Body of pancreas (tissue), 4 donors: ENCODE data around the gene ANO2. TPM values are rescaled to one million over a fixed set of nuclear protein-coding genes. Genes with fewer than 3 reads are reported as not detected.

Experiments
- ATAC-seq: fragments of 150-250 bp; one replicate; pipeline ENCODE4 v1.9.1; 2016
- DNase-seq, 4 donors: peaks; one replicate each; pipeline ENCODE4 v3.0.0-alpha.2; 2019
- H3K27ac ChIP-seq, 4 donors: fragments of 200-600 bp; sonication (generic); 1 replicate in 3 of 4; 2 replicates in 1 of 4; pipeline versions ENCODE4 v1.5.1 to v1.6.1; 2016 to 2019; ENCODE audit warnings: mild to moderate bottlenecking in 1 of 4, mixed read lengths in 1 of 4, moderate library complexity in 1 of 4
- H3K27me3 ChIP-seq, 2 donors: fragments of 200-600 bp; sonication (generic); one replicate each; pipeline ENCODE4 v1.6.0; 2016; ENCODE audit warnings: mild to moderate bottlenecking in 1 of 2
- H3K36me3 ChIP-seq, 2 donors: fragments of 200-600 bp; sonication (generic); replicated peaks in 1 of 2; 2 replicates each; pipeline ENCODE4 v1.5.1; 2016; ENCODE audit warnings: low read depth in 2 of 2; ENCODE audit not compliant: insufficient read depth in 1 of 2
- H3K4me1 ChIP-seq: fragments of 200-600 bp; sonication (generic); one replicate; pipeline ENCODE4 v1.6.0; 2016
- H3K4me3 ChIP-seq, 2 donors: fragments of 200-600 bp; sonication (generic); 1 replicate in 1 of 2; 2 replicates in 1 of 2; pipeline ENCODE4 v1.5.1; 2016 to 2019
- H3K9me3 ChIP-seq, 3 donors: fragments of 200-600 bp; sonication (generic); 1 replicate in 2 of 3; 2 replicates in 1 of 3; pipeline ENCODE4 v1.5.1; 2016
- POLR2A ChIP-seq, 3 donors: fragments of 450-650 bp; IDR thresholded peaks; one replicate each; pipeline ENCODE4 v1.6.1; 2016; ENCODE audit warnings: antibody characterized with exemption in 3 of 3, mild to moderate bottlenecking in 2 of 3
- WGBS, 2 donors: methylation state at CpG; one replicate each; pipeline ENCODE4 v1.1.5; 2017; 5-methylcytosine and 5-hydroxymethylcytosine counted together
- intact Hi-C: fragments of 100-400 bp; cut with DNase I; formaldehyde crosslinking; loops from one replicate; pipeline ENCODE4 v1.15.1; 2023
- total RNA-seq, 2 donors: library from RNA; depleted of rRNA; stranded (reverse); fragments of >200 nt; gene quantifications; one replicate each; pipeline ENCODE4 v1.1.0, GENCODE V29; 2016
- TF ChIP-seq, protein P1 (sequence below), 7 experiments: fragments of 450-650 bp in 4 of 7; fragments of 200-600 bp in 3 of 7; sonication (generic) in 3 of 7; IDR thresholded peaks; one replicate each; pipeline ENCODE4 v1.5.1; 2016 to 2019; ENCODE audit warnings: antibody characterized with exemption in 7 of 7

The ANO2 gene
- total RNA-seq, 2 donors from 2014 or later: 2.1 to 4.3 TPM

DNA sequence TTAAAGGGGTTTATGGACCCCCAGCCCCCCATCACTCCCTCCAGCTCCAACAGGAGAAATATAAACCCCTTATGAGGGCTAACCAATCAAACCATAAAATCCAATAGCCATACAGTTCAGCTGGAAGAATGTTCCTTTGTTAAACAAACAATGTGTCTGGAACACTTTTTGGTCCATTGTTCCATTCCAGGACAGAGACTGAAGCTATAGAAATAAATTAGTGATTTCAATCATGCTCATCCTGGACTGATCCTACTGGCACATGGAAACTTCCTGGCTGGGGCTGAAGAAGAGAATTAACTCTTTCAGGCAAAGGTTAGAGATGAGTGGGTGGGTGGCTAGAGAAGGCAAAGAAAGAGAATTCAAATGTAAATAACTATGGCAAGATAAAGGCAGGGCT lies 63.4 kb downstream of the ANO2 start:
- Histone ChIP-seq H3K4me3 (no peak overlapping the region), H3K9me3 (no peaks in the 10 kb centered on the region), H3K27ac (no peak overlapping the region), H3K4me1 (no peaks in the 10 kb centered on the region), H3K27me3 (no peaks in the 10 kb centered on the region), H3K36me3 (no peaks in the 10 kb centered on the region)
- DNase-seq: no peak
- TF ChIP-seq POLR2A (IDR thresholded peaks at IDR 0.05): no peak
- TF ChIP-seq, protein P1, sequence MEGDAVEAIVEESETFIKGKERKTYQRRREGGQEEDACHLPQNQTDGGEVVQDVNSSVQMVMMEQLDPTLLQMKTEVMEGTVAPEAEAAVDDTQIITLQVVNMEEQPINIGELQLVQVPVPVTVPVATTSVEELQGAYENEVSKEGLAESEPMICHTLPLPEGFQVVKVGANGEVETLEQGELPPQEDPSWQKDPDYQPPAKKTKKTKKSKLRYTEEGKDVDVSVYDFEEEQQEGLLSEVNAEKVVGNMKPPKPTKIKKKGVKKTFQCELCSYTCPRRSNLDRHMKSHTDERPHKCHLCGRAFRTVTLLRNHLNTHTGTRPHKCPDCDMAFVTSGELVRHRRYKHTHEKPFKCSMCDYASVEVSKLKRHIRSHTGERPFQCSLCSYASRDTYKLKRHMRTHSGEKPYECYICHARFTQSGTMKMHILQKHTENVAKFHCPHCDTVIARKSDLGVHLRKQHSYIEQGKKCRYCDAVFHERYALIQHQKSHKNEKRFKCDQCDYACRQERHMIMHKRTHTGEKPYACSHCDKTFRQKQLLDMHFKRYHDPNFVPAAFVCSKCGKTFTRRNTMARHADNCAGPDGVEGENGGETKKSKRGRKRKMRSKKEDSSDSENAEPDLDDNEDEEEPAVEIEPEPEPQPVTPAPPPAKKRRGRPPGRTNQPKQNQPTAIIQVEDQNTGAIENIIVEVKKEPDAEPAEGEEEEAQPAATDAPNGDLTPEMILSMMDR (IDR thresholded peaks at IDR 0.05): no peak
- intact Hi-C loops: no loop called here
- ATAC-seq: no peak

DNA sequence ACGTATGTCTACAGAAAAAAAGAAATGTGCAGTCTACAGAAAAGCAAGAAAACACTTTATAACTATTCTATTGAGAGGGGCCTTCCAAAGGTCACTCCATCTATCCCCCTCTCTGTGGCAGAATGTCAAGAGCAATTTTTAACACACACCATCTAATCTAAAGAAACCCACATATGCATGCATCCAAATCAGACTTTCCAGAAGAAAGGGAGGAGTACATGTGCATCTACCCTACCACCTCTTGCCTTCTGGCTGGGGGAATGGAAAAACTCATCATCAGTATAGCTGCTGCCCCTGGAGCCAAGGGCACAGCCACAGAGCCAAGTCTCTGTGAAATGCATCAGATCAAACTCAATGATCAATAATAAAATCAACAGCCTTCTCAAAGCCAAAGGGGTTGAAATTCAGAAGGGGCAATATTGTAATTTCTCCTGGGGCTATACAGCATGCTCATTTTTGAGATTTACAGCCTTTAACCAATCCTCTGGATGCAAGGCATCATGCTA lies 63.9 kb downstream of the ANO2 start:
- no peak for TF ChIP-seq POLR2A (IDR thresholded peaks at IDR 0.05)
- TF ChIP-seq, protein P1 (IDR thresholded peaks at IDR 0.05): no peak
- WGBS, 2 donors: 31 to 35% methylated on average over 1 of the region's 1 CpG
- ATAC-seq: no peak
- H3K9me3 ChIP-seq: no peaks in the 10 kb centered on the region
- H3K4me3 ChIP-seq: no peak overlapping the region
- no peaks in the 10 kb centered on the region for H3K27me3 ChIP-seq
- DNase-seq: no peak
- no peak overlapping the region for H3K27ac ChIP-seq
- H3K36me3 ChIP-seq: no peaks in the 10 kb centered on the region
- H3K4me1 ChIP-seq: no peaks in the 10 kb centered on the region
- intact Hi-C loops: no loop called here

DNA sequence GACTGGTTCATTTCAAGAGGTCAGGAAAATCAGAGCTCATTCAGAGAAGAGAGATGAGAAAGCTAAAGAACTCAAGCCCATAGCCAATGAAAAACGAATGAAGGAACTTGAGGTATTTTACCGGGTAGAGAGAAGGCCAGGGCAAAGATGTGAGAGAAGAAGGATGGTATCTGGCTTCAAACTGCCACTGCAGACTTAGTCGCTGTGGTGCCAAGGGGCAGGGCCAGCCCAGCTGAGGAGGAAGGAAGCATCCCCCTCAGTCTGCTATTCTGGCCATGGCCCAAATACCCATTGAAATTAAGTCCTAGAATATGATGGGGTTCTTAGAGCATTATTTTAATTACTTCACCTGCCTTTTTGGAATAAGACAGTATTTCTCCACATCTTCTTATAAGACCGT lies 69.2 kb downstream of the ANO2 start:
- WGBS, 2 donors: 51 to 64% methylated on average over 4 of the region's 4 CpGs
- H3K4me1 ChIP-seq: no peaks in the 10 kb centered on the region
- H3K9me3 ChIP-seq: no peaks in the 10 kb centered on the region
- intact Hi-C loops: no loop called here
- no peaks in the 10 kb centered on the region for H3K36me3 ChIP-seq
- no peak for ATAC-seq
- TF ChIP-seq, protein P1 (IDR thresholded peaks at IDR 0.05): no peak
- TF ChIP-seq POLR2A (IDR thresholded peaks at IDR 0.05): no peak
- no peak for DNase-seq
- no peaks in the 10 kb centered on the region for H3K27me3 ChIP-seq
- H3K27ac ChIP-seq: no peak overlapping the region
- no peak overlapping the region for H3K4me3 ChIP-seq

DNA sequence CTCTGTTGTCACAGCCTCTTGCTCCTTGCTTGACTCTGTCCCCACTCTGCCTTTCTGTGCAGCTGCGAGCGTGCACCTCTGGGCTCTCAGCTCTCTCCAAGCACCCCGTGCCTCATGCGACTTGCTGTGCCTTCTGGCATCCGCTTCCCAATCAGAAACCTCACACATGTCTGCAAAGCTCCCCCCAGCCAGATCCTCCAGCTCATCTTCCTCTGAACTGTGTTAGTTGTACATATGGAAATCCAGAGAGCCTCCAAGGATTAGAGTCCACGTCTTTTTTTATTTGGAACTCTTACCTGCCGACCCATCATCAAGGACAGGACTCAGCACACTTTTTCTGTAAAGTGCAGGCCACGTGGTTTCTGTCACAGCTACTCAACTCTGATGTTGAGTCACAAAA lies 70.5 kb downstream of the ANO2 start:
- TF ChIP-seq, protein P1 (IDR thresholded peaks at IDR 0.05): no peak
- no peak for TF ChIP-seq POLR2A (IDR thresholded peaks at IDR 0.05)
- no peaks in the 10 kb centered on the region for H3K4me1 ChIP-seq
- ATAC-seq (no peak), DNase-seq (no peak)
- H3K27ac ChIP-seq: no peak overlapping the region
- intact Hi-C loops: no loop called here
- no peaks in the 10 kb centered on the region for H3K9me3 ChIP-seq
- WGBS, 2 donors: 71 to 77% methylated on average over 8 of the region's 8 CpGs
- no peaks in the 10 kb centered on the region for H3K36me3 ChIP-seq
- H3K27me3 ChIP-seq: no peaks in the 10 kb centered on the region
- no peak overlapping the region for H3K4me3 ChIP-seq

DNA sequence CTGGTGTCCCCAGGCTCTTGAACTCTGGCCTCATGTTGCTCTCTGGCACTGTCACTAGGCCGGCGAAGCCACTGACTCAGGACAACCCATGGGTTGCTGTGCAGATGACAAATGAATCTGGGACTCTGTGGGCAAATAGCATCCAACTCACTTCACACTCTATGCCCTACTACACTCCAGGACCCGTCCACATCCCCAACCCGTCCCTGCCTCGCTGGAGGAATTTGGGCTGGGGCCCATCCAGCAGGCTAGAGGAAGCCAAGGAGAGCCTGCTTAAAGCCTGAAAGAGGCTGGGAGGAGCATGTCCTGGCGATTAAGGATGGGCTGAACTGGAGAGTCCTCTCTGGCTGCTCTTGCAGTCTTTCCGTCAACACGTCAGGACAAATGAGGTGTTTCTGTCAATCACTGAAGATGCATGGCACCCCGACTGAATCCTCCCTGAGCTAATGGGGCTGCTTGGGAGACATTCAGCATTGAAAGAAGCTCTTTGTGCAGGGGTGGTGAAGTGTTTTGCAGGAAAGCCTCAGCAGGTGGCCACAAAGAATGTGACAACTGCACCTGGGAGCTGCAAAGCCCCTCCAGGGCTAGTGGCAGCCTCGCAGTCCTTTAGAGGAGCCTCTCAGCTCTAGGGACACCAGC lies 71.7 kb downstream of the ANO2 start:
- Histone ChIP-seq H3K4me3 (no peak overlapping the region), H3K27ac (no peak overlapping the region), H3K4me1 (no peaks in the 10 kb centered on the region), H3K9me3 (no peaks in the 10 kb centered on the region), H3K27me3 (no peaks in the 10 kb centered on the region), H3K36me3 (no peaks in the 10 kb centered on the region)
- intact Hi-C loops: no loop called here
- TF ChIP-seq, protein P1 (IDR thresholded peaks at IDR 0.05): no peak
- no peak for TF ChIP-seq POLR2A (IDR thresholded peaks at IDR 0.05)
- ATAC-seq (no peak), DNase-seq (no peak)
- 33 to 59% methylated on average over 9 to 10 of the region's 10 CpGs for WGBS, 2 donors
